ENCODE measurements around the gene GIGYF2. TPM values are rescaled to one million over a fixed set of nuclear protein-coding genes. Genes with fewer than 3 reads are reported as not detected.
A peak's percentile ranks its signal among the peaks of the same experiment; 100 is the strongest.

GIGYF2 gene
- total RNA-seq, 1 experiment from 2014 or later, result 40.4 TPM

DNA sequence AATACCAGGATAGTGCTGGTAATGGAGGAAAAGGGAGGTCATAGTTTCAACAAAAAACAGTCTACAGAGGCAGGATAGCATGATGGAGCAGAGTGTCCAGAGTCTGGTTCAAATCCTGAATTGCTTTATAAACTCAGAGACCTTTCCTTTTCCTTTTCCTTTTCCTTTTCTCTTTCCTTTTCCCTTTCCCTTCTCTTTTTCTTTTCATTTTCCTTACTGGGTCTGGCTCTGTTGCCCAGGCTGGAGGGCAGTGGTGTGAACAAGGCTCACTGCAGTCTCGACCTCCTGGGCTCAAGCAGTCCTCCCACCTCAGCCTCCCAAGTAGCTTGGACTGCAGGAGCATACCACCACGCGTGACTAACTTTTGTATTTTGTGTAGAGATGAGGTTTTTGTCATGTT, 31.7 kb downstream of the GIGYF2 start:
- intact Hi-C loops (cut with micrococcal nuclease; ENCODE audit: unreplicated experiment), result no loop called here
- H3K9me3 Mint-ChIP-seq (ENCODE audit: unreplicated experiment), result no peaks in the 10 kb centered on the region
- Histone ChIP-seq H3K36me3 (ENCODE audit: control insufficient read depth, insufficient read depth, low read length) (no peaks in the 10 kb centered on the region), H3K4me3 (ENCODE audit: low read depth, low read length) (no peak overlapping the region), H3K9me3 (no peaks in the 10 kb centered on the region), H3K4me1 (no peaks in the 10 kb centered on the region), H3K27me3 (replicated peaks; ENCODE audit: control insufficient read depth, insufficient read depth, low read length) (no peaks in the 10 kb centered on the region)
- H3K27ac Mint-ChIP-seq (ENCODE audit: unreplicated experiment), result no peak overlapping the region
- no TSS peak for BruUV-seq (replicated peaks)
- TF ChIP-seq, protein P1, sequence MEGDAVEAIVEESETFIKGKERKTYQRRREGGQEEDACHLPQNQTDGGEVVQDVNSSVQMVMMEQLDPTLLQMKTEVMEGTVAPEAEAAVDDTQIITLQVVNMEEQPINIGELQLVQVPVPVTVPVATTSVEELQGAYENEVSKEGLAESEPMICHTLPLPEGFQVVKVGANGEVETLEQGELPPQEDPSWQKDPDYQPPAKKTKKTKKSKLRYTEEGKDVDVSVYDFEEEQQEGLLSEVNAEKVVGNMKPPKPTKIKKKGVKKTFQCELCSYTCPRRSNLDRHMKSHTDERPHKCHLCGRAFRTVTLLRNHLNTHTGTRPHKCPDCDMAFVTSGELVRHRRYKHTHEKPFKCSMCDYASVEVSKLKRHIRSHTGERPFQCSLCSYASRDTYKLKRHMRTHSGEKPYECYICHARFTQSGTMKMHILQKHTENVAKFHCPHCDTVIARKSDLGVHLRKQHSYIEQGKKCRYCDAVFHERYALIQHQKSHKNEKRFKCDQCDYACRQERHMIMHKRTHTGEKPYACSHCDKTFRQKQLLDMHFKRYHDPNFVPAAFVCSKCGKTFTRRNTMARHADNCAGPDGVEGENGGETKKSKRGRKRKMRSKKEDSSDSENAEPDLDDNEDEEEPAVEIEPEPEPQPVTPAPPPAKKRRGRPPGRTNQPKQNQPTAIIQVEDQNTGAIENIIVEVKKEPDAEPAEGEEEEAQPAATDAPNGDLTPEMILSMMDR (IDR thresholded peaks at IDR 0.05; ENCODE audit: insufficient read depth in 1 of 2, low read depth in 1 of 2, low read length in 1 of 2, severe bottlenecking in 1 of 2, unreplicated experiment in 1 of 2), result no peak
- ChIA-PET CTCF (no interaction called here), POLR2A (no interaction called here)
- no peaks in the 10 kb centered on the region for H3K4me1 Mint-ChIP-seq (ENCODE audit: low read depth, unreplicated experiment)
- peaks cover 42% of the 10 kb centered on the region for H3K36me3 Mint-ChIP-seq (ENCODE audit: insufficient read depth, unreplicated experiment)
- H3K27me3 Mint-ChIP-seq (ENCODE audit: insufficient read depth, unreplicated experiment), result no peaks in the 10 kb centered on the region
- no peak for DNase-seq
- no peak overlapping the region for H3K4me3 Mint-ChIP-seq (ENCODE audit: unreplicated experiment)

DNA sequence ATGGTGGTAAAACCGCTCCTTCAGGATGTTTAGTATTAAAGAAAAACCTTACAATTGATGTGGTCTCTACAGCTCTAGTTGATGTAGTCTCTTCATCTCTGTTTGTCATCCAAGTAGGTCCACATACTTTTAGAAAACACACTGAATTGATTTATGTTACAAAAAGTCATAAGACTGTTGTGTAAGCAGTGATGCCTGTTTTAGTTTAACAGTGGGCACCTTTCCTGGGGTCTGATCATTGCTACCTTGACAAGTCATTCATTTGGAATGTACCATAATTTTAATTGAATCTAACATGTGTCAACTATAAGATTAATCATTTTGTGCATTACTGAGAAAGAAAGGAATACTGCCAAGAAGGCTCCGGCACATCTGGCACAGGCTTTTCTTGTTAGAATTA, 34.3 kb downstream of the GIGYF2 start:
- TF ChIP-seq, protein P1 (IDR thresholded peaks at IDR 0.05; ENCODE audit: insufficient read depth in 1 of 2, low read depth in 1 of 2, low read length in 1 of 2, severe bottlenecking in 1 of 2, unreplicated experiment in 1 of 2), result no peak
- no peaks in the 10 kb centered on the region for H3K36me3 ChIP-seq (ENCODE audit: control insufficient read depth, insufficient read depth, low read length)
- no peaks in the 10 kb centered on the region for H3K9me3 ChIP-seq
- H3K27me3 ChIP-seq (replicated peaks; ENCODE audit: control insufficient read depth, insufficient read depth, low read length), result no peaks in the 10 kb centered on the region
- intact Hi-C loops (cut with micrococcal nuclease; ENCODE audit: unreplicated experiment), result no loop called here
- H3K4me1 Mint-ChIP-seq (ENCODE audit: low read depth, unreplicated experiment), result no peaks in the 10 kb centered on the region
- H3K27me3 Mint-ChIP-seq (ENCODE audit: insufficient read depth, unreplicated experiment), result no peaks in the 10 kb centered on the region
- DNase-seq, result no peak
- BruUV-seq (replicated peaks), result no TSS peak
- H3K36me3 Mint-ChIP-seq (ENCODE audit: insufficient read depth, unreplicated experiment), result peaks cover 21% of the 10 kb centered on the region
- POLR2A ChIA-PET, result interaction anchor here (0.8 kb wide), 1 partner anchor 1065 kb away, joined by 8 read pairs; no protein-coding TSS in a partner anchor
- H3K4me3 ChIP-seq (ENCODE audit: low read depth, low read length), result no peak overlapping the region
- H3K9me3 Mint-ChIP-seq (ENCODE audit: unreplicated experiment), result no peaks in the 10 kb centered on the region
- no peak overlapping the region for H3K4me3 Mint-ChIP-seq (ENCODE audit: unreplicated experiment)
- H3K4me1 ChIP-seq, result no peaks in the 10 kb centered on the region
- CTCF ChIA-PET, result interaction anchor here (0.7 kb wide), 1 partner anchor 40 kb away, joined by 4 read pairs; no protein-coding TSS in a partner anchor
- no peak overlapping the region for H3K27ac Mint-ChIP-seq (ENCODE audit: unreplicated experiment)

DNA sequence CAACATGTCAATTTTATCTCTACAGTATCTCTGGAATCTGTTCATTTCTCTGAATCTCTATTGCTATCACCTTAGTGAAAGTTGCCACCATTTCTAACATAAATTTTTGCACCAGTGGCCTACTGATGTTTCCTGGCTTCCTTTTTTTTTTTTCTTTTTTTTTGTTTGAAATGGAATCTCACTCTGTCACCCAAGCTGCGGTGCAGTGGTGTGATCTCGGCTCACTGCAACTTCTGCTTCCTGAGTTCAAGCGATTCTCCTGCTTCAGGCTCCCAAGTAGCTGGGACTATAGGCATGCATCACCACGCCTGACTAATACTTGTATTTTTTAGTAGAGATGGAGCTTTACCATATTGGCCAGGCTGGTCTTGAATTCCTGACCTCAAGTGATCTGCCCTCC, 44.2 kb downstream of the GIGYF2 start:
- Mint-ChIP-seq H3K27me3 (ENCODE audit: insufficient read depth, unreplicated experiment) (no peaks in the 10 kb centered on the region), H3K9me3 (ENCODE audit: unreplicated experiment) (no peaks in the 10 kb centered on the region), H3K36me3 (ENCODE audit: insufficient read depth, unreplicated experiment) (peaks cover 16% of the 10 kb centered on the region), H3K27ac (ENCODE audit: unreplicated experiment) (peak overlapping the region; percentile 10), H3K4me3 (ENCODE audit: unreplicated experiment) (no peak overlapping the region), H3K4me1 (ENCODE audit: low read depth, unreplicated experiment) (peaks cover 10% of the 10 kb centered on the region)
- Histone ChIP-seq H3K4me1 (peaks cover 11% of the 10 kb centered on the region; the same call in 1 of the 2 replicates), H3K36me3 (ENCODE audit: control insufficient read depth, insufficient read depth, low read length) (no peaks in the 10 kb centered on the region), H3K9me3 (no peaks in the 10 kb centered on the region), H3K27me3 (replicated peaks; ENCODE audit: control insufficient read depth, insufficient read depth, low read length) (no peaks in the 10 kb centered on the region), H3K4me3 (ENCODE audit: low read depth, low read length) (no peak overlapping the region)
- ChIA-PET CTCF (no interaction called here), POLR2A (no interaction called here)
- TF ChIP-seq, protein P1 (IDR thresholded peaks at IDR 0.05; ENCODE audit: insufficient read depth in 1 of 2, low read depth in 1 of 2, low read length in 1 of 2, severe bottlenecking in 1 of 2, unreplicated experiment in 1 of 2), result no peak
- intact Hi-C loops (cut with micrococcal nuclease; ENCODE audit: unreplicated experiment), result no loop called here
- no TSS peak for BruUV-seq (replicated peaks)
- no peak for DNase-seq
